Muscle of leg (tissue), 11 donors: ENCODE measurements around the gene MAGI2. TPM values are rescaled to one million over a fixed set of nuclear protein-coding genes. Genes with fewer than 3 reads are reported as not detected.

Experiments
- DNase-seq: peaks from one replicate; pipeline ENCODE4 v3.0.0; 2013
- H3K27ac ChIP-seq: one replicate; pipeline ENCODE4 v1.5.1; 2013; ENCODE audit warnings: mild to moderate bottlenecking, low read length, control low read depth
- H3K27me3 ChIP-seq: one replicate; pipeline ENCODE4 v1.6.1; 2013; ENCODE audit warnings: low read length; ENCODE audit not compliant: control insufficient read depth, insufficient read depth
- H3K36me3 ChIP-seq: one replicate; pipeline ENCODE4 v1.6.1; 2013; ENCODE audit warnings: low read length; ENCODE audit not compliant: control insufficient read depth, insufficient read depth
- H3K4me1 ChIP-seq: one replicate; pipeline ENCODE4 v1.6.1; 2013; ENCODE audit warnings: low read length; ENCODE audit not compliant: control insufficient read depth, insufficient read depth
- H3K4me3 ChIP-seq: one replicate; pipeline ENCODE4 v1.5.1; 2013; ENCODE audit warnings: low read length, control low read depth
- H3K9me3 ChIP-seq: replicated peaks from 2 replicates; pipeline ENCODE4 v1.6.1; 2013; ENCODE audit warnings: low read depth, low read length; ENCODE audit not compliant: control insufficient read depth
- WGBS: methylation state at CpG from one replicate; pipeline ENCODE4 v1.1.5; 2013; ENCODE audit warnings: missing lambda C conversion rate; ENCODE audit not compliant: insufficient coverage; 5-methylcytosine and 5-hydroxymethylcytosine counted together
- polyA plus RNA-seq, 8 donors: library from polyadenylated mRNA; unstranded; fragments of 120-200 nt; gene quantifications; one replicate each; pipeline versions ENCODE4 v1.2.1 to v1.2.3, GENCODE V29; 2013; ENCODE audit warnings: inconsistent platforms in 1 of 8, low replicate concordance in 1 of 8; ENCODE audit not compliant: insufficient read length in 8 of 8, insufficient read depth in 1 of 8
- total RNA-seq: library from RNA; stranded (reverse); fragments of 120-200 nt; gene quantifications from one replicate; pipeline ENCODE4 v1.2.4, GENCODE V29; 2013

Gene MAGI2
- total and polyA plus RNA-seq, 9 donors, result 3.5 to 6.3 (median 5.2) TPM

DNA sequence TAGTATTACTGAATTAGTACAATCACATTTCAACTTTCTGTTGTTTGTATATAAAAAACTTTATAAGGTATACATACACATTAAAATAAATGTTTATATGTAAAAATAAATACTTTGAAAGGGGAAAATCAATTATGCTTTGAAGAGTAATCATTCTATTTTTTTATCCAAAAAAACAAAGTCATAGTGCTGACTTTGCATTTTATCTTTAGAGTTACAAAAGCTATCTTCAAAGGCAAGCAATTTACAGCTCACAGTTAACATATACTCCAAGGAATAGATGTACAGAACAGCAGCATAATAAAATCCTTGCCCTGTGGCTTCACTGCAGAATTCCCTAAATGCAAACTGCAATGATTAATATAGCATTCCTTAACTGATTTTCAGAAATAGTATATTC is 53.2 kb downstream of the MAGI2 start:
- no peaks in the 10 kb centered on the region for H3K4me1 ChIP-seq
- H3K27ac ChIP-seq, result no peak overlapping the region
- H3K9me3 ChIP-seq, result no peaks in the 10 kb centered on the region
- H3K4me3 ChIP-seq, result no peak overlapping the region
- H3K27me3 ChIP-seq, result no peaks in the 10 kb centered on the region
- no peaks in the 10 kb centered on the region for H3K36me3 ChIP-seq
- DNase-seq, result no peak

DNA sequence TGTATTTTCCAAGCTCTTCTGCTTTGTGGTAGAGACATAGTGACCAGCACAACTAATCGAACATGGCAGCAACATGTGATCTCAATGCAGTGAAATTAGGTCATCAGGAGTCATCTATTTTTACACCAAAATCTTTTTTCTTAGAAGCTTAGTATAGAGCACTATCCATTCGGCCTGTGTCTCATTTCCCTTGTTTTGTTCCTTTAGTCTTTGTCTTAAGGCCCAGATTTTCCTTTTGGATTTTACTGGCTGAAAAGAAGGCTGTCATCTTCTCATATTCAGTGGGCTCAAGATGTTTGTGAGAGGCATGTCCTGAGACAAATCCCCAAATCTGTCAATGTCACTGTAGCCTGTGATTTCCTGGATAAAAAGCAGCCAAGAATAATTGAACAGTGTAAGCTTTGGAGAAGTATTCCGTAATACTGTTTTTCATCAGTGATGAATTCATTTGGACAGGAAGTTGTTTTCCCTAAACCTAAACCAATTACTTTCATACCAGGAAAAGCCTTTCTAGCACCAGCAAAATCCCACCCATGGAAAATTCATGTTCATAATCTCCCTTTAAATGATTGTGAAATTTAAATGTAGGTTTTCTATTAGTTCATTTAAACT is 55.2 kb downstream of the MAGI2 start:
- WGBS, result 67% methylated on average over 1 of the region's 3 CpGs
- H3K9me3 ChIP-seq, result no peaks in the 10 kb centered on the region
- no peaks in the 10 kb centered on the region for H3K36me3 ChIP-seq
- DNase-seq, result peak; percentile 14
- H3K27me3 ChIP-seq, result no peaks in the 10 kb centered on the region
- no peaks in the 10 kb centered on the region for H3K4me1 ChIP-seq
- H3K27ac ChIP-seq, result no peak overlapping the region
- H3K4me3 ChIP-seq, result no peak overlapping the region

DNA sequence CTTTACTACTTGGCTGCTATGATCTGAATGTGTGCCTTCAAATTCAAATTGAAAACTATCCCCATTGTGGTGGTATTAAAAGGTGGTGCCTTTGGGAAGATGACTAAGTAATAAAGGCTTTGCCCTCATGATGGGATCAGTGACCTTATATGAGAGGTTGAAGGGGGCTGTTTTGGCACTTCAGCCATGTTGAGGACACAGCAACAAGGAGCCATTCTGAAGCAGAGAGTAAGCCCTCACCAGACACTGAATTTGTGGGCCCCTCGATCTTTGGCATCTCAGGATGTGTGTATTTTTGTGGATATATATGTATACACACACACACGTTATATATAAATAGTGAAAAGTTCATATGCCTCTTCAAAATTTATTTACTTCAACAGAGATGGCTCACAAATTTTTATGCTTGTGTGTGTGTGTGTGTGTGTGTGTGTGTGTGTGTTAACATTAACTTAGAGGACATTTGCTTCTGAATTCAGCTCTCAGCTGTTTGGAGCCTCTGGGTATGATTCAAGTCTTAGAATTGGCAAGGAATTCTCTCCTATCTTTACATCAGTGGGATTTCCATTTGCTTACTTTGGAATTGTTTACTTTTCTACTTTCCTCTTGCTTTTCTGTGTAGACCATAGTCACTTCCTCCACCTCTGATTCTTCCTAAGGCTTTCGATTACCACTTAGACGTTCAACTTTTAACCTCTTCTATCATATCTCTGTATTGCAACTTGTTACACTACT is 66.6 kb downstream of the MAGI2 start:
- H3K36me3 ChIP-seq, result no peaks in the 10 kb centered on the region
- DNase-seq, result peak; percentile 9
- H3K27me3 ChIP-seq, result no peaks in the 10 kb centered on the region
- 80% methylated on average over 1 of the region's 4 CpGs for WGBS
- no peaks in the 10 kb centered on the region for H3K9me3 ChIP-seq
- H3K4me3 ChIP-seq, result no peak overlapping the region
- no peaks in the 10 kb centered on the region for H3K4me1 ChIP-seq
- no peak overlapping the region for H3K27ac ChIP-seq

DNA sequence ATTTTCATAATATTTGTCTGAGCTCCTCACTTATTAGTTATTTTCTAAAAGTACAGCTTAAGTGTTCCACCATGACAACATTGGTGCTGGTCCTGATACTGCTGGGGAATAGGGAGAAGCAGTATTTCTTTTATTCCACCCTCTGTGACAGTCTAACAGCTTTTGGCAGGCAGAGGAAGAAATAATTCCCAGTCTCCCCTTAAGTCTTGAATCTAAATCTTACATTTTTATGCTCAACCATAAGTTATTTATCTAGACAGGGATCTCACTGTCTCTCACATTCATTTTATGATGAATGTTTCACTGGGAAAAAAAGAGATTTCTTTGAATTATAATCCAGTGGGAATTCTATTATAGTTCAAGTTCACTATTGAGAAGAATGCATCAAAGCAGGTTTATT is 71.5 kb downstream of the MAGI2 start:
- H3K4me3 ChIP-seq, result no peak overlapping the region
- H3K27me3 ChIP-seq, result no peaks in the 10 kb centered on the region
- no peaks in the 10 kb centered on the region for H3K9me3 ChIP-seq
- H3K36me3 ChIP-seq, result no peaks in the 10 kb centered on the region
- H3K4me1 ChIP-seq, result no peaks in the 10 kb centered on the region
- H3K27ac ChIP-seq, result no peak overlapping the region
- DNase-seq, result peak; percentile 28

DNA sequence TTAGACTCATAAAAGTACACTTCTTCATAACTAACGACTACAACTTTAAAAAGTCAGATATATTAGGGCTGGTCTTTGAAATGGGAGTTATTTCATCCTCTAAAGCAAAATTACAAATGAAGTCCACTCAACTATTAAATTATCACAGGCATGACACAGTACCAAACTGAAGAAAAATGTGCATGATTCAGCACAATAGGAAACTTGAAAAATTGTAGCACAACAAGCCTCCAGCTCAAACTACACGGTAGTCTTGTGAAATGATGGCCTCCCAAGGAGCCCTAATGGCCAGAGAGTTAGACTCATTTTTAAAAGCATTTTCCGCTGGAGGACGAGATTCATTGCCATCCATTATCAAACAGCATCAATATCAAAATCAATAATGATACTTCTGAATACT is 76.4 kb downstream of the MAGI2 start:
- Histone ChIP-seq H3K4me1 (no peaks in the 10 kb centered on the region), H3K27ac (no peak overlapping the region), H3K36me3 (no peaks in the 10 kb centered on the region), H3K9me3 (no peaks in the 10 kb centered on the region), H3K27me3 (no peaks in the 10 kb centered on the region), H3K4me3 (no peak overlapping the region)
- WGBS, result 50% methylated on average over 1 of the region's 4 CpGs
- DNase-seq, result no peak

DNA sequence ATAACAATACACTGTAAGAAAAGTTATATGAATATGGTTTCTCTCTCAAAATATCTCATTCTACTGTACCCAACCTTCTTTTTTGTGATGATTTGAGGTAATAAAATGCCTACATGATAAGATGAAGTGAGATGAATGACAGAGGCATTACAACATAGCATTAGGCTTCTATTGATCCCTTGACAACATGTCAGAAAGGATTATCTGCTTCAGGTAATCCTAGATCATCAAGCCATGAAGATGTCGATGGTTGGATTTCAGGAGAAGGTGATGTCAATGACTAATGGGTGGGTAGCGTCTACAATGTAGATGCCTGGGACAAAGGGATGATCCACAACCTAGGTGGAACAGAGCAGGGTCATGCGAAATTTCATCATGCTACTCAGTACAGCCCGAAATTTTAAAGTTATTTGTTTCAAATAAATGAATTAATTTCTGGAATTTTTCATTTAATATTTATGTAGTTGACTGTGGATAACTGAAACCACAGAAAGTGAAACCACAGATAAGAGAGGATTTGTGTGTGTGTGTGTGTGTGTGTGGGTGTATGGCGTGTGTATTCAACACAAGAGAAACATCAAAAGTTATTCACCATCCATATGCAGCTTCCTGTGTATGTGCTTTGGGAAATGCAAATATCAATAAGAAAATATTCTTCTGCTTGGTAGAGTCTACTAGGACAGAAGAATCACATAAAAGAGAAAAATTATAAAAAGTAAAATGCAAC is 77.0 kb downstream of the MAGI2 start:
- Histone ChIP-seq H3K27ac (no peak overlapping the region), H3K27me3 (no peaks in the 10 kb centered on the region), H3K9me3 (no peaks in the 10 kb centered on the region), H3K36me3 (no peaks in the 10 kb centered on the region), H3K4me1 (no peaks in the 10 kb centered on the region), H3K4me3 (no peak overlapping the region)
- 100% methylated on average over 2 of the region's 5 CpGs for WGBS
- DNase-seq, result no peak

DNA sequence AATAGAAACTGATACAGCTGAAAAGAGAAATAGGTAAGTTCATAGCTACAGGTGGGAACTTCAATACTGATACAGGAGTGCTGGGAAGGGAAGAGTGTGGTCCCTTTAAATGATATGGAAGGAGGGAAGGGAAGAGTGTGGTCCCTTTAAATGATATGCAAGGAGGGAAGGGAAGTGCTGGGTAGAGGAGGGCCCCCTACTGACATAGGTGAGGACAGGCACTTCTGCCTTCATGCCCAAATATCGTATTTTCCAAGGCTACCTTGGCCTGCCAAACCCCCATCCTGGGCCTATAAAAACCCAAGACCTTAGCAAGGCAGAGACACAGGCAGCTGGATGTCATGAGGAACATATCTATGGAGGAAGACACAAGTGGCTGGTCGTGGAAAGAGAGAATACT is 92.3 kb downstream of the MAGI2 start:
- H3K9me3 ChIP-seq, result no peaks in the 10 kb centered on the region
- H3K4me3 ChIP-seq, result no peak overlapping the region
- H3K4me1 ChIP-seq, result no peaks in the 10 kb centered on the region
- WGBS, result no CpG with 5 or more reads among the region's 2 CpGs
- H3K36me3 ChIP-seq, result no peaks in the 10 kb centered on the region
- no peaks in the 10 kb centered on the region for H3K27me3 ChIP-seq
- DNase-seq, result no peak
- no peak overlapping the region for H3K27ac ChIP-seq

DNA sequence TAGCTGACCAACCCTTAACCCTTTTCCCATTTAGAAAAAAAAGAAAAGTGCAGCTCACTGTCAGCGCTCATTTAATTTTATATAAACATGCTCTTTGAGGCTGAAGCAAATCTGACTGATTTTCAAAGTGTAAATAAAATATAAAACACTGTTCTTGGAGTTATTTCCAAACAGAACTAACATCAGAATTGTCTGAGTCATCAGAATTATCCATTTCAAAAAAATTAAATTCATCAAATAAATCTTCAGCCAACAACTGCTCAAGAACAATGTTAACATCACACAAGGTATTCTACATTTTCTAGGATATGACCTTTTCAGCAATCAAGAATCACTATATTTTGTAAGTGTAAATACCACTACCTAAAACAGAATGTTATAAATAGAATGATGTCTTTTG is 93.6 kb downstream of the MAGI2 start:
- Histone ChIP-seq H3K27ac (no peak overlapping the region), H3K9me3 (no peaks in the 10 kb centered on the region), H3K4me1 (no peaks in the 10 kb centered on the region), H3K36me3 (no peaks in the 10 kb centered on the region), H3K27me3 (no peaks in the 10 kb centered on the region), H3K4me3 (no peak overlapping the region)
- WGBS, result no CpG with 5 or more reads among the region's 1 CpG
- DNase-seq, result no peak

DNA sequence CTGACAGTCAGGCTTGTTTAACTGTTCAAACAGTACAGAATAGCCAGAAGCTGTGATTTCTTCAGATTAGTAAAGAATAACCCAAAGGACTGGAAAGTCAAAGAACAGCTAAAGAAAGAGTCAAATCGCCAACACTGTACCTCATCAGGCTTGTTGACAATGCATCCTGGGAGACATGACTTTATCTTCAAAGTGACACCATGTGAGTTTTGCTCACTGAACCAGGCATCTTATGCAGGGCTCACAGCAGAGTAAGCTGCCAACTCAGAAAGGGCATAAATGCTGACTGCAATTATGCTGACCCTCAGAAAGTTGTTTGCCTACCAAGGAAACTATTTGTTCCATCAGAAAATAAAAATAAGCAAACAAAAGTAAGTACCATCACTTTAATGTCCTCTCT is 96.4 kb downstream of the MAGI2 start:
- Histone ChIP-seq H3K27me3 (no peaks in the 10 kb centered on the region), H3K27ac (no peak overlapping the region), H3K4me1 (no peaks in the 10 kb centered on the region), H3K4me3 (no peak overlapping the region), H3K9me3 (no peaks in the 10 kb centered on the region), H3K36me3 (no peaks in the 10 kb centered on the region)
- DNase-seq, result no peak
- WGBS, result 88% methylated on average over 1 of the region's 1 CpG

DNA sequence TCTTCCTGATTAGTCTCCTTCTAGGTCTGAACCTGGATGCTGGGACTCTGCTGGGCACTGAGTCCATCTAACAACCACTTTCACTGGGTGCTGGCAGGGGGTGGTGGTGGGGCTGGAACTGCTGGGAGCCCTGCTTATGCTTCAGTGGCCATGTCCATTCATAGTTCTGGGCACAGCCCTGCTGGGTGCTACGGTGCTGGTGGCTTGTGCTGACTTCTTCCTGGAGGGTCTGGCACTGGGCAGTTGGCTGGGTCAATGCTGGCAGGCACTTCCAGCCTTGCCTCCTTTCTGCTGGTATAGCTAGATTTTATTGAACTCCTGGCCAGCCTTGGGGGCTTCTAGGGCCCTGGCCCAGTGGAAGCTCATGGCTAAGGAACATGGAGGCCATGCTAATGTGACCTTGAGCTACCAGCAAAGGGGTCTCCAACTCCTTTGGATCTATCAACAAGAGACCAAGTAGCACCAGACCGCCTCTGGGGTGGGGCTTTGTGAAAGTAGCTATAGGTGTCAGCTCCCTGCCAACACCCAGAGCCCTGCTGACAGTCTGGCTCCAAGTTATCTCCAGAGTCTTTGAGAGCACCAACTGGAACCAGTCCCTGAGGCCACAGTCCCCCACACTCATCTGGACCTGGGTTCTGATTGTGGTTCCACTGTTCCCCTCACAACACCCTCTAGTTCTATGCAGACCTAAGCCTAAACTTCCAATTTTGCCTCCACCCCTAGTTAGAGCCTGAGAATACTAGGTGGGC is 99.6 kb downstream of the MAGI2 start:
- no peaks in the 10 kb centered on the region for H3K27me3 ChIP-seq
- H3K4me1 ChIP-seq, result no peaks in the 10 kb centered on the region
- DNase-seq, result no peak
- no peaks in the 10 kb centered on the region for H3K36me3 ChIP-seq
- 100% methylated on average over 1 of the region's 2 CpGs for WGBS
- H3K4me3 ChIP-seq, result no peak overlapping the region
- no peak overlapping the region for H3K27ac ChIP-seq
- H3K9me3 ChIP-seq, result no peaks in the 10 kb centered on the region
